Measurements from ENCODE around the gene PTPRN2. TPM values are rescaled to one million over a fixed set of nuclear protein-coding genes. Genes with fewer than 3 reads are reported as not detected.

The PTPRN2 gene
- total RNA-seq, 1 experiment from 2014 or later: 0.11 TPM

GRCh38 chr7:157691586-157692459 lies 895.8 kb downstream of the PTPRN2 start:
- BruUV-seq (replicated peaks): no TSS peak
- Histone ChIP-seq H3K27ac (ENCODE audit: low read depth, low read length, poor library complexity, severe bottlenecking) (no peak overlapping the region), H3K4me1 (ENCODE audit: insufficient read depth, low read length, poor library complexity, severe bottlenecking) (no peaks in the 10 kb centered on the region), H3K27me3 (replicated peaks; ENCODE audit: insufficient read depth, low read depth, low read length, poor library complexity) (peaks cover 85% of the 10 kb centered on the region), H3K4me3 (ENCODE audit: low read depth, low read length, poor library complexity, severe bottlenecking) (no peak overlapping the region), H3K9me3 (ENCODE audit: low read depth, low read length, poor library complexity, severe bottlenecking) (no peaks in the 10 kb centered on the region), H3K36me3 (ENCODE audit: insufficient read depth, low read length, poor library complexity, severe bottlenecking) (no peaks in the 10 kb centered on the region)
- no peak for DNase-seq (ENCODE audit: low spot score)
- ChIA-PET POLR2A (ENCODE audit: low non-redundant PET) (no interaction called here), CTCF (no interaction called here)
- TF ChIP-seq EZH2 (IDR thresholded peaks at IDR 0.05; ENCODE audit: borderline replicate concordance, low read depth, low read length, poor library complexity, severe bottlenecking): no peak
- TF ChIP-seq, protein P1, sequence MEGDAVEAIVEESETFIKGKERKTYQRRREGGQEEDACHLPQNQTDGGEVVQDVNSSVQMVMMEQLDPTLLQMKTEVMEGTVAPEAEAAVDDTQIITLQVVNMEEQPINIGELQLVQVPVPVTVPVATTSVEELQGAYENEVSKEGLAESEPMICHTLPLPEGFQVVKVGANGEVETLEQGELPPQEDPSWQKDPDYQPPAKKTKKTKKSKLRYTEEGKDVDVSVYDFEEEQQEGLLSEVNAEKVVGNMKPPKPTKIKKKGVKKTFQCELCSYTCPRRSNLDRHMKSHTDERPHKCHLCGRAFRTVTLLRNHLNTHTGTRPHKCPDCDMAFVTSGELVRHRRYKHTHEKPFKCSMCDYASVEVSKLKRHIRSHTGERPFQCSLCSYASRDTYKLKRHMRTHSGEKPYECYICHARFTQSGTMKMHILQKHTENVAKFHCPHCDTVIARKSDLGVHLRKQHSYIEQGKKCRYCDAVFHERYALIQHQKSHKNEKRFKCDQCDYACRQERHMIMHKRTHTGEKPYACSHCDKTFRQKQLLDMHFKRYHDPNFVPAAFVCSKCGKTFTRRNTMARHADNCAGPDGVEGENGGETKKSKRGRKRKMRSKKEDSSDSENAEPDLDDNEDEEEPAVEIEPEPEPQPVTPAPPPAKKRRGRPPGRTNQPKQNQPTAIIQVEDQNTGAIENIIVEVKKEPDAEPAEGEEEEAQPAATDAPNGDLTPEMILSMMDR (conservative IDR thresholded peaks at IDR 0.05; ENCODE audit: low read depth, low read length): no peak
- intact Hi-C loops (cut with micrococcal nuclease; ENCODE audit: unreplicated experiment): no loop called here

DNA sequence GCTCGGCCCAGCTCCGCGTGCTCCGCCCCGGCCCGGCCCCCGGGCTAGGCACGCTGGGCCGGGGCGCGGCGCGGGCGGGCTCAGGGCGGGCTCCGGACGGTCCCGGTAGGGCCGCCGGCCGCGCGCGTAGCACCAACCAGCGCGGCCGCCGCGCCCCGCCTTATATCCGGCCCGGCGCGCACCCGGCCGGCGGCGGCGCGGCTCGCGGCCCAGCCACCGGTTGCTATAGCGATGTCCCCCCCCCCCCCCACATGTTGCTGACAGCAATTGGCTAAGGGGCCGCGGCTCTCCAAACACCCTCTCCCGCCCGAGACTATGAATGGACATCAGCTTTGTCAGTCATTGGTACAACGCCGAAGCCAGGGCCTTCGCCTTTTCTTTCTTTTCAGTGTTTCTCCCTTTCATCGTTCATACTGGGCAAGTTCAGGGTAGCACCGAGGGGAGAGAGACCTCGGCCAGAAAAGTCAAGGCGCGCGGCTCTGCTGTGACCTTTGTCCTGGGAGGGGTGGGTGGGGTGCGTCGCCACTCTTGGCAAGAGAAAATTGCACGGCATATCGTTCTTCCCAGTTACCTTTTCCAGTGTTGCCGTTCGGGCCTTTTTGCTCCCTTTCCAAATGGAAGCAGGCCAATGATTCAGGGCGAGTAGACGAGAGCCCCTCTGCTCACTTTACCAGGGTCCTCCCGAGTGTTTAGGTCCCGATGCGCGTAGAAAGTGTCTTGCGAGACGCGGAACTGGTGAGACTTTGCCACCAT lies 896.6 kb downstream of the PTPRN2 start:
- BruUV-seq (replicated peaks): no TSS peak
- no peak overlapping the region for H3K4me3 ChIP-seq (ENCODE audit: low read depth, low read length, poor library complexity, severe bottlenecking)
- H3K4me1 ChIP-seq (ENCODE audit: insufficient read depth, low read length, poor library complexity, severe bottlenecking): no peaks in the 10 kb centered on the region
- H3K27ac ChIP-seq (ENCODE audit: low read depth, low read length, poor library complexity, severe bottlenecking): no peak overlapping the region
- intact Hi-C loops (cut with micrococcal nuclease; ENCODE audit: unreplicated experiment): no loop called here
- CTCF ChIA-PET: no interaction called here
- TF ChIP-seq EZH2 (IDR thresholded peaks at IDR 0.05; ENCODE audit: borderline replicate concordance, low read depth, low read length, poor library complexity, severe bottlenecking): peak; percentile 62
- TF ChIP-seq, protein P1 (conservative IDR thresholded peaks at IDR 0.05; ENCODE audit: low read depth, low read length): no peak
- peaks cover 93% of the 10 kb centered on the region for H3K27me3 ChIP-seq (replicated peaks; ENCODE audit: insufficient read depth, low read depth, low read length, poor library complexity)
- POLR2A ChIA-PET (ENCODE audit: low non-redundant PET): no interaction called here
- no peak for DNase-seq (ENCODE audit: low spot score)
- H3K9me3 ChIP-seq (ENCODE audit: low read depth, low read length, poor library complexity, severe bottlenecking): no peaks in the 10 kb centered on the region
- H3K36me3 ChIP-seq (ENCODE audit: insufficient read depth, low read length, poor library complexity, severe bottlenecking): no peaks in the 10 kb centered on the region

DNA sequence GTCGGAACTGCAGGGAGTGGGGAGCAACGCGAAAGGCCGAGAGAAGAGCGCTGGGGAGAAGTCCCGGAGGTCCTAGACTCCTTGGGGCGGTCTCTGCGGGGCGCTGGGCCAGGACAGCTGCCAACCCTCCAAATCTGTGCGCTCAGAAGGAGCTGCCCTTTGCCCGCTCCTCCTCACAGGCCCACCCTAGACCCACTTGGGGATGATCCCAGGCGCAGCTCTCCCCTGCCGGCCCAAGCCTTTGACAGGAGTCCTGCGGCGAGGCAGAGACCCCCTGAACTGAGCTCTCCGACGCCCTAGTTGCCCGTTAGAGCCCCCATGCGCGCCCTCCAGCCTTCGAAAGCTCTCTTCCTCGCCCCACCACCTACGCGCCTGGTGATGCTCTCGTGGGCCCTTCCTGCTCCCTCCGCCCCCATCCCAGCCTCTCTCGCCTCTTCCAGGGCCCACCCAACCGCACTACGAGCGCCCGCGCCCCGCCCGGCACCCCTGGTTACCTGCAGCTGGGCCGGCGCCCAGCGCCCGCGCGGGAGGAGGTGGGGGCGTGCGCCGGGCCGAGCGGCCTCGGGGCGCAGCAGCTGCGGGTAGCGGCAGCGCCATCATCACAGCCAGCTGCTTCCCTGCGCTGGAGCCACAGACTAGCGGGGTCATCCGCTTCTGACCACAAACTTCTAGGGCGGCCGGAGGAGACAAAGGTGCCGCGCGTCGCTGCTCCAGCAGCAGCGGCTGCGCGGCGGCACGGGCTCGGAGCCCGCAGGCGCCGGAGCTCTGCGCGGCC lies 897.4 kb downstream of the PTPRN2 start:
- intact Hi-C loops (cut with micrococcal nuclease; ENCODE audit: unreplicated experiment): no loop called here
- no peaks in the 10 kb centered on the region for H3K36me3 ChIP-seq (ENCODE audit: insufficient read depth, low read length, poor library complexity, severe bottlenecking)
- peaks cover 98% of the 10 kb centered on the region for H3K27me3 ChIP-seq (replicated peaks; ENCODE audit: insufficient read depth, low read depth, low read length, poor library complexity)
- ChIA-PET POLR2A (ENCODE audit: low non-redundant PET) (no interaction called here), CTCF (no interaction called here)
- H3K27ac ChIP-seq (ENCODE audit: low read depth, low read length, poor library complexity, severe bottlenecking): no peak overlapping the region
- BruUV-seq (replicated peaks): no TSS peak
- TF ChIP-seq, protein P1 (conservative IDR thresholded peaks at IDR 0.05; ENCODE audit: low read depth, low read length): no peak
- peak; percentile 43 for TF ChIP-seq EZH2 (IDR thresholded peaks at IDR 0.05; ENCODE audit: borderline replicate concordance, low read depth, low read length, poor library complexity, severe bottlenecking)
- no peaks in the 10 kb centered on the region for H3K9me3 ChIP-seq (ENCODE audit: low read depth, low read length, poor library complexity, severe bottlenecking)
- H3K4me3 ChIP-seq (ENCODE audit: low read depth, low read length, poor library complexity, severe bottlenecking): no peak overlapping the region
- H3K4me1 ChIP-seq (ENCODE audit: insufficient read depth, low read length, poor library complexity, severe bottlenecking): no peaks in the 10 kb centered on the region
- no peak for DNase-seq (ENCODE audit: low spot score)

Measured in A673 (cell line).